GM18861 (cell line): ENCODE results near the gene SDHAF2.

Source experiments
- ATAC-seq: cut with Tn5 transposase; IDR thresholded peaks from one replicate; pipeline ENCODE4 v1.9.1; 2021; ENCODE audit not compliant: unreplicated experiment

The SDHAF2 gene

DNA sequence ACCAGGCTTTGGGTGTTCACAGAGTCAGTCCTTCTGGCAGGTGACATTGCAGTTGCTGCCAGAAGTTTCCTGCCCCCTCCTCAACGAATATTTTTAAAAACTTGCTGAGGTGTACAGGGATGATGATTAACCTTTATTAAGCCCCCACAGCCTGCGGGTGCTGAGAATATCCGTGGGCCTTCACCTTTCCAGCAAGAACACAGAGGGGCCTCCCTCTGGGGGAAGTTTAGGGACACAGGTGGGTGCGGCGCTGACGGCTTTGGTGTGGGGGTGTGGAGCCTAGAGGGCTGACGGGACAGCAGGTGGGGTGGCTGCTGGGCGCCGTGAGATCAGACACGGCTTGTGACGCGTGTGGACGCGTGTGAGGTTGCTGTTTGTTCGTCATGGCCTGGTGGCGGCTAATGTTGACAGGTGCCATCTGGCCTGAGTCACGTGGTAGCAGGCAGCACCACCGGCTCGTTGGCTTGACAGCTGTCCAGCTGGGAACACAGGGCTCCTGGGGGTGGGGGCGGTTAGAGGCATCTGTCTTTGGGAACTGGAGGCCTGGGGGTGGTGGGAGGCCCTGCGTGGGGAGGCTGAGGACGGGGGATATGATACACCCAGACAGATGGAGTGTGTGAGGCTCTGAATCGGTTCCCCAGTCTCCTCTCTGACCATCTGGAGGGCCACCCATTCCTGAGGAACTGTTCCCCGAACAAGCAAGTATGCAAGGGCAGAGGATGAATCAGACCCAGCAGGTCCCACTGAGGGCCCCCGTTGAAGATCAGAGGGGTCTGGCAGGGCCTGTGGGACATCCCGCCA, 66.1 kb downstream of the SDHAF2 start:
- ATAC-seq = no peak
